DOHH2 (cell line): Measurements from ENCODE around the gene CCBE1.

ENCODE experiments used
- EZH2phosphoT487 ChIP-seq: fragments of 200-600 bp; sonication (generic); IDR thresholded peaks from 2 replicates; pipeline ENCODE4 v1.6.1; 2017; ENCODE audit warnings: borderline replicate concordance, mild to moderate bottlenecking, antibody characterized with exemption, low read length, moderate library complexity, mixed read lengths
- TF ChIP-seq, protein P1 (sequence below): fragments of 200-600 bp; sonication (generic); IDR thresholded peaks from one replicate; pipeline ENCODE4 v1.5.1; 2014; ENCODE audit warnings: antibody characterized with exemption, mild to moderate bottlenecking, low read depth, low read length; ENCODE audit not compliant: poor library complexity, severe bottlenecking

DNA sequence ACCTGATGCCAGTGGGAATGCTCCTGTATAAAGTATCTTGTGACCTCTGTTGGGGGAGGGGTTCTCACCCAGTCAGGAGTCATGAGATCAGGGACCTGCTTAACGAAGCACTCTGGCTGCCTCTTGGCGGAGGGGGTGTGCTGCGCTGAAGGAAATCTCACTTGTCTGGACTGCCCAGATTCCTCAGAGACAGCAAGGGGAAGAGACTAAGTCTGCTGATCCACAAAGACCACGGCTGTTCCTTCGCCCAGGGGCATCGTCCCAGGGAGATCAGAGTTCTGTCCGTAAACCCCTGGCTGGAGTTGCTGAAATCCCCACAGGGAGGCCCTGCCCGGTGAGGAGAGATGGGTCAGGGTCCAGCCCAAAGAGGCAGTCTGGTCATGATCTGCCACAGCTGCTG is 168.4 kb downstream of the CCBE1 start:
- TF ChIP-seq, protein P1, sequence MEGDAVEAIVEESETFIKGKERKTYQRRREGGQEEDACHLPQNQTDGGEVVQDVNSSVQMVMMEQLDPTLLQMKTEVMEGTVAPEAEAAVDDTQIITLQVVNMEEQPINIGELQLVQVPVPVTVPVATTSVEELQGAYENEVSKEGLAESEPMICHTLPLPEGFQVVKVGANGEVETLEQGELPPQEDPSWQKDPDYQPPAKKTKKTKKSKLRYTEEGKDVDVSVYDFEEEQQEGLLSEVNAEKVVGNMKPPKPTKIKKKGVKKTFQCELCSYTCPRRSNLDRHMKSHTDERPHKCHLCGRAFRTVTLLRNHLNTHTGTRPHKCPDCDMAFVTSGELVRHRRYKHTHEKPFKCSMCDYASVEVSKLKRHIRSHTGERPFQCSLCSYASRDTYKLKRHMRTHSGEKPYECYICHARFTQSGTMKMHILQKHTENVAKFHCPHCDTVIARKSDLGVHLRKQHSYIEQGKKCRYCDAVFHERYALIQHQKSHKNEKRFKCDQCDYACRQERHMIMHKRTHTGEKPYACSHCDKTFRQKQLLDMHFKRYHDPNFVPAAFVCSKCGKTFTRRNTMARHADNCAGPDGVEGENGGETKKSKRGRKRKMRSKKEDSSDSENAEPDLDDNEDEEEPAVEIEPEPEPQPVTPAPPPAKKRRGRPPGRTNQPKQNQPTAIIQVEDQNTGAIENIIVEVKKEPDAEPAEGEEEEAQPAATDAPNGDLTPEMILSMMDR, result no peak
- TF ChIP-seq EZH2phosphoT487, result no peak
